A549 (cell line): ENCODE data around the gene KIR3DL2.

Experiments
- CTCF ChIP-seq: fragments of >200 bp; sonication (Bioruptor Twin); formaldehyde crosslinking; IDR thresholded peaks from 3 replicates; pipeline ENCODE4 v1.5.1; 2016
- PHF8 ChIP-seq: fragments of 200-600 bp; sonication (generic); IDR thresholded peaks from 2 replicates; pipeline ENCODE4 v1.6.1; 2016; ENCODE audit warnings: low read depth, mild to moderate bottlenecking, antibody characterized with exemption, moderate library complexity, borderline replicate concordance
- TF ChIP-seq, protein P1 (sequence below): fragments of >200 bp; sonication (Bioruptor Twin); formaldehyde crosslinking; IDR thresholded peaks from 3 replicates; pipeline ENCODE4 v1.6.1; 2016

DNA sequence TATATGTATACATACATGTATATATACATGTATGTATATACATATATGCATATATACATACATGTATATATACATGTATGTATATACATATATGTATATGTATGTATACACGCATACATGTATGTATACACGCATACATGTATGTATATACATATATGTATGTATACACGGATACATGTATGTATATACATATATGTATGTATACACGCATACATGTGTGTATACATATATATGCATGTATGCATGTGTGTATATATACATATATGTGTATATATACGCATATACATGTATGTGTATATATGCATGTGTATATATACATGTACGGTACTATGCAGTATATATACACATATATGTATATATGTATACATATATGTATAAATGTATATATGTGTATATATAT is 53.1 kb downstream of the KIR3DL2 start:
- TF ChIP-seq CTCF = no peak
- TF ChIP-seq, protein P1, sequence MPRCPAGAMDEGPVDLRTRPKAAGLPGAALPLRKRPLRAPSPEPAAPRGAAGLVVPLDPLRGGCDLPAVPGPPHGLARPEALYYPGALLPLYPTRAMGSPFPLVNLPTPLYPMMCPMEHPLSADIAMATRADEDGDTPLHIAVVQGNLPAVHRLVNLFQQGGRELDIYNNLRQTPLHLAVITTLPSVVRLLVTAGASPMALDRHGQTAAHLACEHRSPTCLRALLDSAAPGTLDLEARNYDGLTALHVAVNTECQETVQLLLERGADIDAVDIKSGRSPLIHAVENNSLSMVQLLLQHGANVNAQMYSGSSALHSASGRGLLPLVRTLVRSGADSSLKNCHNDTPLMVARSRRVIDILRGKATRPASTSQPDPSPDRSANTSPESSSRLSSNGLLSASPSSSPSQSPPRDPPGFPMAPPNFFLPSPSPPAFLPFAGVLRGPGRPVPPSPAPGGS = no peak
- no peak for TF ChIP-seq PHF8
